Testis (tissue), 3 donors: ENCODE measurements around the gene SMARCB1. TPM values are rescaled to one million over a fixed set of nuclear protein-coding genes. Genes with fewer than 3 reads are reported as not detected.
A peak's percentile ranks its signal among the peaks of the same experiment; 100 is the strongest.

Source experiments
- DNase-seq: peaks from one replicate; pipeline ENCODE4 v3.0.0-alpha.2; 2019
- H3K27ac ChIP-seq, 2 donors: fragments of 200-600 bp; sonication (generic); one replicate each; pipeline ENCODE4 v1.5.1; 2019
- H3K27me3 ChIP-seq: fragments of 200-600 bp; sonication (generic); one replicate; pipeline ENCODE4 v1.5.1; 2019
- H3K36me3 ChIP-seq: fragments of 200-600 bp; sonication (generic); one replicate; pipeline ENCODE4 v1.5.1; 2017; ENCODE audit warnings: low read depth; ENCODE audit errors: missing control alignments
- H3K4me1 ChIP-seq: fragments of 200-600 bp; sonication (generic); one replicate; pipeline ENCODE4 v1.5.1; 2019
- H3K4me3 ChIP-seq, 2 donors: fragments of 200-600 bp; sonication (generic); one replicate each; pipeline ENCODE4 v1.5.1; 2017 to 2019
- H3K9me3 ChIP-seq: fragments of 200-600 bp; sonication (generic); one replicate; pipeline ENCODE4 v1.5.1; 2017
- POLR2A ChIP-seq: fragments of 450-650 bp; IDR thresholded peaks from one replicate; pipeline ENCODE4 v1.6.1; 2017; ENCODE audit warnings: antibody characterized with exemption, mild to moderate bottlenecking, moderate library complexity
- WGBS, 2 donors: methylation state at CpG; one replicate each; pipeline ENCODE4 v1.1.5; 2018; 5-methylcytosine and 5-hydroxymethylcytosine counted together
- intact Hi-C: fragments of 100-400 bp; cut with DNase I; formaldehyde crosslinking; loops from one replicate; pipeline ENCODE4 v1.15.1; 2023; ENCODE audit warnings: low total_unique reads
- polyA plus RNA-seq: library from polyadenylated mRNA; stranded (reverse); fragments of 350-450 nt; fragmentation: Illumina TruSeq; extraction: RNeasy Lipid Tissue Mini Kit (QIAGEN cat#74804); gene quantifications from one replicate; pipeline ENCODE4 v1.2.3, GENCODE V29; 2014; ENCODE audit warnings: low read depth, low replicate concordance; ENCODE audit not compliant: insufficient read depth
- total RNA-seq, 2 donors: library from RNA; depleted of rRNA; stranded (reverse); fragments of >200 nt; gene quantifications; one replicate each; pipeline ENCODE4 v1.2.3, GENCODE V29; 2016
- TF ChIP-seq, protein P1 (sequence below), 3 experiments: fragments of 450-650 bp in 2 of 3; fragments of 200-600 bp in 1 of 3; sonication (generic) in 1 of 3; IDR thresholded peaks; one replicate each; pipeline ENCODE4 v1.5.1; 2016 to 2019; ENCODE audit warnings: antibody characterized with exemption in 3 of 3, mild to moderate bottlenecking in 2 of 3, moderate library complexity in 1 of 3

SMARCB1 gene
- total and polyA plus RNA-seq, 3 donors from 2014 or later, result 158 to 165 (median 160) TPM

DNA sequence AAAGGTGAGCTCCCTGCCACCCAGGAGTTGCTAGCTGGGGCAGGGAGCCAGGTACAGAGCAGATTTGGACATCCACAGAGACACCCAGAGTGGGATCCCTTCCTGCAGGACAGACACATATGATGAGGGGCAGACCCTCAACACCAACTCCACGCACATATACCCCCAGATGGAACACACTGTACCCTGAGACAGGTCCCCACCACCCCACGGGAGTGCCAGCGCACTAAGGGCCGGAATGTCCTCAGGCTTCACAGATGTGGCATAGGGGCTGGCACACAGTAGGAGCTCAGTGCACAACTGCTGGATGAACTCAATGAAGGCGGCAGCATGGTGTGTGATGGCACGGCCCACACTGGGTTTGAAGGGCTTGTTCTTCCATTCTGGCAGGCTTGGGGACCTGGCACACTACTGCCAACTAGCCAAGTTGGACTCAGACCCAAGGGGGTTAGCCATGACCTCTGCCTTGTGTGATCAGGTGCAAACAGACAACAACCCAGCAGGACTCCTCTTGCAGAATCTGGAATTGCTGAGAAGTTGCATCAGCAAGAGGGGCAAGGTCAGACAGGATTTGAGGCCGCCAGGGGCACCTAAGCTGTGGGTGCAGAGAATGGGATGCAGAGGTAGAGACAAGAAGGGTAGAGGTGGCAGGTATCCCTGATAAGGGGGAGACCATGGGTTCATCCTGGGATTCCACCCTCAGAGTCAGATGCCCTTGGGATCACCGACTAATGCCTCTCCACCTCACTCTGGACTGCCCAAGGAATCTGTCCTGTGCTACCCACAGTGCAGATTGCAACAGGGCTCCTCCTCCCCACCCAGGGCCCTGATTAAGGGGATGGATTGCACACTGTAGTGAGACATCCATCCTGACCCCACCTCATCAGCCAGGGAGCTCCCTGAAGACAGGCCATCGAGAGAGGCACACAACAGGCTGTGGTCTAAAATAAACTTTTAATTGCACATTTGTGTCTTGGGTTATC lies 21.6 kb upstream of the SMARCB1 start:
- H3K36me3 ChIP-seq, result no peaks in the 10 kb centered on the region
- no peaks in the 10 kb centered on the region for H3K27me3 ChIP-seq
- H3K4me3 ChIP-seq, result no peak overlapping the region
- 76 to 88% methylated on average over 4 to 9 of the region's 9 CpGs for WGBS, 2 donors
- no peaks in the 10 kb centered on the region for H3K9me3 ChIP-seq
- TF ChIP-seq, protein P1, sequence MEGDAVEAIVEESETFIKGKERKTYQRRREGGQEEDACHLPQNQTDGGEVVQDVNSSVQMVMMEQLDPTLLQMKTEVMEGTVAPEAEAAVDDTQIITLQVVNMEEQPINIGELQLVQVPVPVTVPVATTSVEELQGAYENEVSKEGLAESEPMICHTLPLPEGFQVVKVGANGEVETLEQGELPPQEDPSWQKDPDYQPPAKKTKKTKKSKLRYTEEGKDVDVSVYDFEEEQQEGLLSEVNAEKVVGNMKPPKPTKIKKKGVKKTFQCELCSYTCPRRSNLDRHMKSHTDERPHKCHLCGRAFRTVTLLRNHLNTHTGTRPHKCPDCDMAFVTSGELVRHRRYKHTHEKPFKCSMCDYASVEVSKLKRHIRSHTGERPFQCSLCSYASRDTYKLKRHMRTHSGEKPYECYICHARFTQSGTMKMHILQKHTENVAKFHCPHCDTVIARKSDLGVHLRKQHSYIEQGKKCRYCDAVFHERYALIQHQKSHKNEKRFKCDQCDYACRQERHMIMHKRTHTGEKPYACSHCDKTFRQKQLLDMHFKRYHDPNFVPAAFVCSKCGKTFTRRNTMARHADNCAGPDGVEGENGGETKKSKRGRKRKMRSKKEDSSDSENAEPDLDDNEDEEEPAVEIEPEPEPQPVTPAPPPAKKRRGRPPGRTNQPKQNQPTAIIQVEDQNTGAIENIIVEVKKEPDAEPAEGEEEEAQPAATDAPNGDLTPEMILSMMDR (IDR thresholded peaks at IDR 0.05), result no peak
- no peak for TF ChIP-seq POLR2A
- no peak overlapping the region for H3K27ac ChIP-seq
- intact Hi-C loops, result loop anchor here (5.0 kb wide), 1 partner anchor 82 kb away; no protein-coding TSS in a partner anchor
- peaks cover 7% of the 10 kb centered on the region for H3K4me1 ChIP-seq
- no peak for DNase-seq

DNA sequence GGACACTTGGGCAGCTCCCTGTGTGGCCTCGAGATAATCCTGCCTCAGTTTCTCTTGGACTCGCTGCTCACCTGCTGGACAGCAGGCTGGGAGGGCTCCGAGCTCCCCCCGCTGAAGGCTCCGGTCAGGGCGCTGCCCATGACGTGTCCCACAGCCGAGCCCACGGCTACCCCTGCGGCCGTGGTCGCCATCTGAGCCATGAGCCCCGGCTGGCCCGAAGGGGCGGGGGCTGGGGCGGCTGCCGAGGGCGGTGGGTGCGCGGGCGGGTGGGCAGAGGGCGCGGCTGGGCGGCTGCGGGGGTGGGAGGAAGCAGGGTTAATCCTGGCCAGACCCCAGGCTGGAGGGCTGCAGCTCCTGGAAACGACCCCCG lies 19.5 kb upstream of the SMARCB1 start:
- WGBS, 2 donors, result 10% methylated on average over 17 of the region's 27 CpGs; no CpG with 5 or more reads in 1 of the 2 donors
- peaks cover 10% of the 10 kb centered on the region for H3K4me1 ChIP-seq

DNA sequence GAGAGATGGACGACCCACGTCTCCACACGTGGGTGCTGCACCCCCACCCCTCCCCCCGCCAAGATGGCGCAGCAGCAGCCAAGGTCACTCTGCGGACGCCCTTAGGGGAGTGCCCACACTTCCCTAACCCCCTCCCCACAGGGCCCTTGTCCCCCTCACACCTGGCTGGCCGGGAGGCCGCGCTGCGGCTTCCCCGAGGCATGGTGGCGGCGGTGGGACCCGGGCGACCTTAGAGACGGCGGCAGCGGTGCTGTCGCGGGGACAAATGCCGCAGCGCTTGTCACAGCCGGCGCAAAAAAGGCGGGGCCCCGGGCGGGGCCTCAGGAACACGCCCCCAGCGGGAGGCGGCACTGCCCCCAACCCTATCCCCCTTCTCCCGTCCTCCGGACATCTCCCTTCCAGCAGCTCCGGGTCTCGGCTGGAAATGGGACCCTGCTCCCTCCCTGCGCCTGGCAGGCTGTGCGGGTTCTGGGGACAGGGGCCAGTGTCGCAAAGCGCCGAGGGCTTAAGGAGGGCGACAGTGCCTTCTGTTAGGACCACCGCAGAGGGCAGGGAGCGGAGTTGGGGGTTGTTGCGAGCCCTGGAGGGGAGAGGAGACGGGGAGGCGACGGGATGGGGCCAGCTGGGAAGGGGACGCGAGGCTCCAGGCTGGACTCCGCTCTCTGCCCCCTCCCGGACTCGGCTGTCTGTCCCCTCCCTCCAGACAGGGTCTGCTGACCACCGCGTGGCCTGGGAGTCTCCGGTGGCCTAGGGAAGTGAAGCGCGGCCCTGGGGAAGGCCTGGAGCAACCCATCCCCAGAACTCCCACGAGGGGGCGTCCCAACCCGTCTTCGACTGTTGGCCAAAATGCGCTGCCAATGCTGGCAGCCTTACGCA lies 18.9 kb upstream of the SMARCB1 start, which contains the start of gene CHCHD10:
Gene CHCHD10 (minus strand): TSS at position 300 of the 876 bp plus-strand sequence. CDS start 98 bp downstream, at position 202.
- Histone ChIP-seq H3K36me3 (no peaks in the 10 kb centered on the region), H3K27me3 (no peaks in the 10 kb centered on the region), H3K9me3 (no peaks in the 10 kb centered on the region), H3K4me1 (peaks cover 13% of the 10 kb centered on the region), H3K27ac (peak within 1 kb of the TSS; percentile 52 to 76), H3K4me3 (peak within 1 kb of the TSS; percentile 59 to 69)
- TF ChIP-seq POLR2A, result no peak
- TF ChIP-seq, protein P1 (IDR thresholded peaks at IDR 0.05), result peak; percentile 74 to 80 (median 79)
- peak; percentile 91 for DNase-seq
- WGBS, 2 donors, result 0% methylated on average over 5 to 51 of the region's 63 CpGs
- intact Hi-C loops, result loop anchor here (5.0 kb wide), 1 partner anchor 79 kb away; no protein-coding TSS in a partner anchor

More for the DNA sequence above, 19.5 kb upstream of the SMARCB1 start:
- Histone ChIP-seq H3K4me3 (peak overlapping the region; percentile 59 to 69), H3K36me3 (no peaks in the 10 kb centered on the region), H3K27me3 (no peaks in the 10 kb centered on the region), H3K27ac (peak overlapping the region; percentile 52 to 76), H3K9me3 (no peaks in the 10 kb centered on the region)
- TF ChIP-seq, protein P1 (IDR thresholded peaks at IDR 0.05), result no peak
- no peak for TF ChIP-seq POLR2A
- no peak for DNase-seq
- intact Hi-C loops, result loop anchor here (5.0 kb wide), 1 partner anchor 80 kb away; no protein-coding TSS in a partner anchor

DNA sequence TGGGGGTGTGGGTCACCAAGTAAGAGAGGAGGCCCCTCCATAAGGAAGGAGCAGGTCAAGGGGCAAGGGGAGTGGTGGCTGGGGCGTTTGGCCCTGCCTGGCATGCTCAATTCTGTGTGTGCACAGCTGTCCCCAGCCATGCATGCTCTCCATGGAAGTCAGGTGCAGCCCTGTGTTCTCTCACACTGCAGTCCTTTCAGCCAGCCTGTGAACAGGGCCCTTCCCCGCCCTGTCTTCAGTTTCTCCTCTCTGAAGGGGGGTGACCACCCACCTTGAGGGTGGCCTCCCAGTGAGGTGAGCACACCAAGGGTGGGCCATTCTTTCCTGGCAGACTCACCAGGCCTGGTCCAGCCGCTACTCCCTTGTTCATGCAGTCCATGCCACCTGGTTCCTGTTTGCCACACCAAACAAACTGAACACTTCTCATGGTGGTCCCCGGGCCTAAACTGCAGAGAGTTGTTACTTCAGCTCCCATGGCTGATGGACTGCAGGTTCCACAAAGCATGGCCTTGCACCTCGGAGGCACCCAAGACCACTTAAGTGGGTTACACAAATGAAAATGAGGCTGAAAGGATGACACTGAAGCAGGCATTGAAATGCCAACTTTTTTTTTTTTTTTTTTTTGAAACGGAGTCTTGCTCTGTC lies 17.3 kb upstream of the SMARCB1 start:
- H3K4me1 ChIP-seq, result peaks cover 13% of the 10 kb centered on the region
- intact Hi-C loops, result loop anchor here (5.0 kb wide), 1 partner anchor 78 kb away; no protein-coding TSS in a partner anchor

More for the DNA sequence above, 17.3 kb upstream of the SMARCB1 start:
- H3K27me3 ChIP-seq, result no peaks in the 10 kb centered on the region
- TF ChIP-seq POLR2A, result no peak
- TF ChIP-seq, protein P1 (IDR thresholded peaks at IDR 0.05), result no peak
- no peak for DNase-seq
- H3K9me3 ChIP-seq, result no peaks in the 10 kb centered on the region
- WGBS, 2 donors, result 85 to 93% methylated on average over 6 of the region's 6 CpGs
- no peaks in the 10 kb centered on the region for H3K36me3 ChIP-seq
- H3K4me3 ChIP-seq, result no peak overlapping the region
- no peak overlapping the region for H3K27ac ChIP-seq
